Panc1 (cell line): ENCODE measurements around the gene TBXAS1. TPM values are rescaled to one million over a fixed set of nuclear protein-coding genes. Genes with fewer than 3 reads are reported as not detected.

ENCODE experiments used
- ATAC-seq: fragments of 200-7000 bp; cut with Tn5 transposase; 2 replicates; pipeline ENCODE4 v1.9.1; 2020; ENCODE audit warnings: mild to moderate bottlenecking, moderate library complexity
- BruUV-seq: library from RNA; stranded (reverse); fragments of 400-500 nt; replicated peaks from 2 replicates; lab custom pipeline; 2021; lab: Mats Ljungman, UMichigan
- CTCF ChIA-PET: fragments of 300-600 bp; sonication (Branson Sonifier 250); formaldehyde crosslinking; loops from one replicate; lab custom pipeline; 2022; ENCODE audit warnings: antibody characterized with exemption; lab: Charles Lee
- POLR2A ChIA-PET: fragments of 300-600 bp; sonication (Branson Sonifier 250); formaldehyde crosslinking; loops from one replicate; lab custom pipeline; 2022; ENCODE audit warnings: antibody characterized with exemption; lab: Charles Lee
- DNase-seq: peaks from one replicate; pipeline ENCODE4 v3.0.0-alpha.2; 2010; ENCODE audit warnings: low read depth, low spot score
- H3K27ac ChIP-seq: 2 replicates; pipeline ENCODE4 v1.5.1; 2011; ENCODE audit warnings: mild to moderate bottlenecking, low read length, inconsistent platforms
- H3K27me3 ChIP-seq: fragments of 200-500 bp; sonication (Bioruptor generic); 2 replicates; pipeline ENCODE4 v1.6.0; 2014; ENCODE audit warnings: low read length, inconsistent platforms; ENCODE audit not compliant: control insufficient read depth, insufficient read depth
- H3K36me3 ChIP-seq: fragments of 200-500 bp; sonication (Bioruptor generic); 2 replicates; pipeline ENCODE4 v1.5.1; 2014; ENCODE audit warnings: inconsistent platforms, mild to moderate bottlenecking, low read length, moderate library complexity; ENCODE audit not compliant: control insufficient read depth, insufficient read depth
- H3K4me1 ChIP-seq: 2 replicates; pipeline ENCODE4 v1.5.1; 2011; ENCODE audit warnings: inconsistent platforms, mild to moderate bottlenecking, low read length, moderate library complexity; ENCODE audit not compliant: control insufficient read depth, insufficient read depth
- H3K4me3 ChIP-seq, 2 experiments: 2 replicates each; pipeline ENCODE4 v1.5.1; 2011 to 2012; ENCODE audit warnings: low read depth in 2 of 2, low read length in 2 of 2, mild to moderate bottlenecking in 2 of 2, inconsistent platforms in 1 of 2, moderate library complexity in 1 of 2
- H3K9me3 ChIP-seq: fragments of 200-500 bp; sonication (Bioruptor generic); 2 replicates; pipeline ENCODE4 v1.5.1; 2014; ENCODE audit warnings: low read depth, mild to moderate bottlenecking, inconsistent platforms, low read length, moderate library complexity; ENCODE audit not compliant: control insufficient read depth, insufficient read depth
- POLR2AphosphoS5 ChIP-seq: IDR thresholded peaks from 2 replicates; pipeline ENCODE4 v1.6.1; 2012; ENCODE audit warnings: mild to moderate bottlenecking, low read depth, low read length, moderate library complexity
- SIN3A ChIP-seq: IDR thresholded peaks from 2 replicates; pipeline ENCODE4 v1.6.1; 2012; ENCODE audit warnings: low read depth, mild to moderate bottlenecking, low read length, moderate library complexity, borderline replicate concordance; ENCODE audit not compliant: insufficient read depth
- TCF7L2 ChIP-seq: IDR thresholded peaks from 2 replicates; pipeline ENCODE4 v1.6.1; 2011; ENCODE audit warnings: mild to moderate bottlenecking, low read depth, low read length, inconsistent platforms
- in situ Hi-C: cut with HindIII; loops from 2 replicates; pipeline ENCODE4 v1.10.0; 2016; ENCODE audit warnings: low sequenced_read_pairs, low pct_unique_long_range_greater_than_20kb
- intact Hi-C: fragments of 100-400 bp; cut with micrococcal nuclease; formaldehyde crosslinking; loops from one replicate; pipeline ENCODE4 v1.10.0; 2022; ENCODE audit not compliant: unreplicated experiment
- total RNA-seq: library from RNA; stranded (reverse); gene quantifications from one replicate; pipeline ENCODE4 v1.2.1, GENCODE V29; 2021; ENCODE audit not compliant: unreplicated experiment
- TF ChIP-seq, protein P1 (sequence below), 2 experiments: IDR thresholded peaks; 2 replicates each; pipeline ENCODE4 v1.6.1; 2011 to 2012; ENCODE audit warnings: low read depth in 2 of 2, control low read depth in 1 of 2, low read length in 1 of 2, mild to moderate bottlenecking in 1 of 2, moderate library complexity in 1 of 2; ENCODE audit not compliant: insufficient read depth in 1 of 2
- TF ChIP-seq, protein P2 (sequence below): fragments of 450-650 bp; IDR thresholded peaks from 2 replicates; pipeline ENCODE4 v1.5.1; 2017; ENCODE audit warnings: mild to moderate bottlenecking

TBXAS1 gene
- total RNA-seq, 1 experiment from 2014 or later, result 4.4 TPM

DNA sequence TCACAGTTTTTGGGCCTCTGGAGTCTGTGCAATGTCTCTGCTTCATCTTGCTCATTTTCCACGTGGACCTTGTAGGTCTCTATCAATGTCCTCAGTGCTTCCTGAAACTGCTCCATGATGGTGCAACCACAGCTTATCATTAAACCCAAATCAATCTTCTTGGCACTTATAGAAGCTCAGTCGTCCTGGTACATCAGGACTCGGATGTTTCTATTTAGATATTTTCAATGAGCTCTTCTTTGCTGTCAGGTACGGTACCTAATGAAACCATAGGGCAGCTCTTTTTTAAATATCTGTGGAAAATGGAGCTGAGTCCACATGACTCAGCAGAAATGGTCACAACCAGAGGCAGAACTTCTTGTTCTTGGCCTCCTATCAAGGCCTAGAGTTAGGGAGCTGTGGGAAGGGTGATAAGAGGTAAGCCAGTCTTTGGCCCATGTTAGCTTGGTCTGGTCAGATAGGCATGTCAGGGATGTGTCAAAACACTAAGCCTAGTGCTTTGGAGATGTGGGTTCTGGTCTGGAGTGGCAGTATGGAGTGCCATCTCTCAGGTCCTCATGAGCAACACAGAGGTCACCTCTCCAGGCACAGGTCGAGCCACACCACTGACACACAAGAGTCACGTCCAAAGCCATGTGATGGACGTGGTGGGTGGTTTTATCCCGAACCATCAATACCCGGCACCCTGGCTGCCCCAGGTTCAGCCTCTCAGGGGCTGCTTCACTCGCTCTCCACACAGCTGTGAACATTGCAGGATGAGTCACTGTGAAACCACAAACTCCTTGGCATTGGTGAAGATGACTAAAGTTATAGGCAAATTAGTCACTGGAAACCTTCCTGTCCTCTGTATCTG is 87.0 kb downstream of the TBXAS1 start:
- Histone ChIP-seq H3K9me3 (peaks cover 3% of the 10 kb centered on the region; the same call in 1 of the 2 replicates), H3K36me3 (no peaks in the 10 kb centered on the region), H3K27me3 (no peaks in the 10 kb centered on the region), H3K4me1 (peaks cover 18% of the 10 kb centered on the region), H3K4me3 (no peak overlapping the region), H3K27ac (peak overlapping the region; percentile 83)
- BruUV-seq, result no TSS peak
- intact Hi-C loops, result no loop called here
- peak; percentile 95 for DNase-seq
- CTCF ChIA-PET, result no interaction called here
- TF ChIP-seq POLR2AphosphoS5 (peak; percentile 48; the same call in 1 of the 2 replicates), TCF7L2 (no peak), SIN3A (no peak)
- TF ChIP-seq, protein P1, sequence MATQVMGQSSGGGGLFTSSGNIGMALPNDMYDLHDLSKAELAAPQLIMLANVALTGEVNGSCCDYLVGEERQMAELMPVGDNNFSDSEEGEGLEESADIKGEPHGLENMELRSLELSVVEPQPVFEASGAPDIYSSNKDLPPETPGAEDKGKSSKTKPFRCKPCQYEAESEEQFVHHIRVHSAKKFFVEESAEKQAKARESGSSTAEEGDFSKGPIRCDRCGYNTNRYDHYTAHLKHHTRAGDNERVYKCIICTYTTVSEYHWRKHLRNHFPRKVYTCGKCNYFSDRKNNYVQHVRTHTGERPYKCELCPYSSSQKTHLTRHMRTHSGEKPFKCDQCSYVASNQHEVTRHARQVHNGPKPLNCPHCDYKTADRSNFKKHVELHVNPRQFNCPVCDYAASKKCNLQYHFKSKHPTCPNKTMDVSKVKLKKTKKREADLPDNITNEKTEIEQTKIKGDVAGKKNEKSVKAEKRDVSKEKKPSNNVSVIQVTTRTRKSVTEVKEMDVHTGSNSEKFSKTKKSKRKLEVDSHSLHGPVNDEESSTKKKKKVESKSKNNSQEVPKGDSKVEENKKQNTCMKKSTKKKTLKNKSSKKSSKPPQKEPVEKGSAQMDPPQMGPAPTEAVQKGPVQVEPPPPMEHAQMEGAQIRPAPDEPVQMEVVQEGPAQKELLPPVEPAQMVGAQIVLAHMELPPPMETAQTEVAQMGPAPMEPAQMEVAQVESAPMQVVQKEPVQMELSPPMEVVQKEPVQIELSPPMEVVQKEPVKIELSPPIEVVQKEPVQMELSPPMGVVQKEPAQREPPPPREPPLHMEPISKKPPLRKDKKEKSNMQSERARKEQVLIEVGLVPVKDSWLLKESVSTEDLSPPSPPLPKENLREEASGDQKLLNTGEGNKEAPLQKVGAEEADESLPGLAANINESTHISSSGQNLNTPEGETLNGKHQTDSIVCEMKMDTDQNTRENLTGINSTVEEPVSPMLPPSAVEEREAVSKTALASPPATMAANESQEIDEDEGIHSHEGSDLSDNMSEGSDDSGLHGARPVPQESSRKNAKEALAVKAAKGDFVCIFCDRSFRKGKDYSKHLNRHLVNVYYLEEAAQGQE (IDR thresholded peaks at IDR 0.05; ENCODE audit: insufficient read depth in 1 of 2, low read depth in 2 of 2, low read length in 1 of 2), result no peak
- TF ChIP-seq, protein P2, sequence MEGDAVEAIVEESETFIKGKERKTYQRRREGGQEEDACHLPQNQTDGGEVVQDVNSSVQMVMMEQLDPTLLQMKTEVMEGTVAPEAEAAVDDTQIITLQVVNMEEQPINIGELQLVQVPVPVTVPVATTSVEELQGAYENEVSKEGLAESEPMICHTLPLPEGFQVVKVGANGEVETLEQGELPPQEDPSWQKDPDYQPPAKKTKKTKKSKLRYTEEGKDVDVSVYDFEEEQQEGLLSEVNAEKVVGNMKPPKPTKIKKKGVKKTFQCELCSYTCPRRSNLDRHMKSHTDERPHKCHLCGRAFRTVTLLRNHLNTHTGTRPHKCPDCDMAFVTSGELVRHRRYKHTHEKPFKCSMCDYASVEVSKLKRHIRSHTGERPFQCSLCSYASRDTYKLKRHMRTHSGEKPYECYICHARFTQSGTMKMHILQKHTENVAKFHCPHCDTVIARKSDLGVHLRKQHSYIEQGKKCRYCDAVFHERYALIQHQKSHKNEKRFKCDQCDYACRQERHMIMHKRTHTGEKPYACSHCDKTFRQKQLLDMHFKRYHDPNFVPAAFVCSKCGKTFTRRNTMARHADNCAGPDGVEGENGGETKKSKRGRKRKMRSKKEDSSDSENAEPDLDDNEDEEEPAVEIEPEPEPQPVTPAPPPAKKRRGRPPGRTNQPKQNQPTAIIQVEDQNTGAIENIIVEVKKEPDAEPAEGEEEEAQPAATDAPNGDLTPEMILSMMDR, result no peak
- ATAC-seq, result peak; percentile 97
- in situ Hi-C loops, result no loop called here
- POLR2A ChIA-PET, result interaction anchor here (0.6 kb wide), 1 partner anchor 273 kb away, joined by 9 read pairs; no protein-coding TSS in a partner anchor

DNA sequence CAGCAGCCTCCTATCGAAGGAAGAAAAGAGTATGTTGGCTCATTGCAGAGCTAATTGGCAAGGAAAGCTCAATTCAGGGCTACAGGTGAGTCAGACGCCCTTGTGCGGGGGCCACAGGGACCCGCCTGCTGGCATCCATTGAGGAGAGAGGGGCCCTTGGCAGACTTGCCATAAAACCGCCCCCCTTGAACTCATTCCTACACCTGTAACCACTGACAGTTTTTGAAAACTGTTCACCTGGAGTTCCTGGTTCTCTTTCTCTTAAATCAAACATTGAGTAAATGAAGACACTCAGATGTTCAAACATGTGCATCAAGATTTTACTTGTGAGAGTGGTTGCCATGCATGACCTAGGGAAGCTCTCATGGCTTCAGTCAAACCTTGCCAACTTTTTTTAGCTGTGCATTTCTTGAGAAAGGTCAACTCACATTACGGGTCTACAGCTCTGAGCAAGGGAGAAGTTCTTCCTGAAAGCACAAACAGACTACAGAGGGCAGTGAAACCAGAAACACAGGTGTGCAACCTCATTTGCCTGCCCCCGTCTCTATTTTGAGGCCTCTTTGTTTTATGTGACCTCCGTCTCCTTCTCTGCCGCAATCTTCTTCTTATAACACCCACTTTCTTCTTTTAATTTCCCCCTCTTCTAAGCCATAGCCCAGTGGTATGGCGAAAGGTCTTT is 87.8 kb downstream of the TBXAS1 start:
- POLR2A ChIA-PET, result interaction anchor here (0.6 kb wide), 1 partner anchor 272 kb away, joined by 9 read pairs; no protein-coding TSS in a partner anchor
- in situ Hi-C loops, result no loop called here
- H3K27ac ChIP-seq, result peak overlapping the region; percentile 9; the same call in 1 of the 2 replicates
- CTCF ChIA-PET, result no interaction called here
- no peak overlapping the region for H3K4me3 ChIP-seq
- intact Hi-C loops, result no loop called here
- peak; percentile 21; the same call in 1 of the 2 replicates for ATAC-seq
- H3K4me1 ChIP-seq, result peaks cover 18% of the 10 kb centered on the region
- H3K9me3 ChIP-seq, result peaks cover 3% of the 10 kb centered on the region; the same call in 1 of the 2 replicates
- no TSS peak for BruUV-seq
- H3K27me3 ChIP-seq, result no peaks in the 10 kb centered on the region
- no peak; the same call in 1 of the 2 replicates for TF ChIP-seq POLR2AphosphoS5
- no peak for TF ChIP-seq SIN3A
- TF ChIP-seq, protein P1 (IDR thresholded peaks at IDR 0.05; ENCODE audit: insufficient read depth in 1 of 2, low read depth in 2 of 2, low read length in 1 of 2), result no peak
- TF ChIP-seq TCF7L2, result no peak
- TF ChIP-seq, protein P2, result no peak
- no peak for DNase-seq
- no peaks in the 10 kb centered on the region for H3K36me3 ChIP-seq
